PC-3 (cell line): ENCODE measurements around the gene EPB41L4B.

Experiments used
- EZH2 ChIP-seq: fragments of 300-600 bp; sonication (generic); IDR thresholded peaks from one replicate; pipeline ENCODE4 v1.6.1; 2017; ENCODE audit warnings: antibody characterized with exemption, mild to moderate bottlenecking, low read length; ENCODE audit not compliant: unreplicated experiment
- EZH2phosphoT487 ChIP-seq: fragments of 300-600 bp; sonication (generic); IDR thresholded peaks from 2 replicates; pipeline ENCODE4 v1.6.1; 2018; ENCODE audit warnings: mild to moderate bottlenecking, antibody characterized with exemption, low read length, borderline replicate concordance
- TF ChIP-seq, protein P1 (sequence below): fragments of 300-600 bp; sonication (generic); conservative IDR thresholded peaks from 2 replicates; pipeline ENCODE4 v1.5.1; 2017; ENCODE audit warnings: antibody characterized with exemption, low read depth, mild to moderate bottlenecking, low read length

GRCh38 chr9:109212768-109213167 lies 108.1 kb downstream of the EPB41L4B start:
- TF ChIP-seq, protein P1, sequence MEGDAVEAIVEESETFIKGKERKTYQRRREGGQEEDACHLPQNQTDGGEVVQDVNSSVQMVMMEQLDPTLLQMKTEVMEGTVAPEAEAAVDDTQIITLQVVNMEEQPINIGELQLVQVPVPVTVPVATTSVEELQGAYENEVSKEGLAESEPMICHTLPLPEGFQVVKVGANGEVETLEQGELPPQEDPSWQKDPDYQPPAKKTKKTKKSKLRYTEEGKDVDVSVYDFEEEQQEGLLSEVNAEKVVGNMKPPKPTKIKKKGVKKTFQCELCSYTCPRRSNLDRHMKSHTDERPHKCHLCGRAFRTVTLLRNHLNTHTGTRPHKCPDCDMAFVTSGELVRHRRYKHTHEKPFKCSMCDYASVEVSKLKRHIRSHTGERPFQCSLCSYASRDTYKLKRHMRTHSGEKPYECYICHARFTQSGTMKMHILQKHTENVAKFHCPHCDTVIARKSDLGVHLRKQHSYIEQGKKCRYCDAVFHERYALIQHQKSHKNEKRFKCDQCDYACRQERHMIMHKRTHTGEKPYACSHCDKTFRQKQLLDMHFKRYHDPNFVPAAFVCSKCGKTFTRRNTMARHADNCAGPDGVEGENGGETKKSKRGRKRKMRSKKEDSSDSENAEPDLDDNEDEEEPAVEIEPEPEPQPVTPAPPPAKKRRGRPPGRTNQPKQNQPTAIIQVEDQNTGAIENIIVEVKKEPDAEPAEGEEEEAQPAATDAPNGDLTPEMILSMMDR = no peak
- no peak for TF ChIP-seq EZH2
- TF ChIP-seq EZH2phosphoT487 = no peak
